Measurements from ENCODE around the gene C1orf115. TPM values are rescaled to one million over a fixed set of nuclear protein-coding genes. Genes with fewer than 3 reads are reported as not detected.

C1orf115 gene
- total and polyA plus RNA-seq, 4 donors: 29.6 to 56.6 (median 40.5) TPM

- TF ChIP-seq EGR1 (IDR thresholded peaks at IDR 0.05; ENCODE audit: low read depth in 2 of 2) (no peak), HNF4G (IDR thresholded peaks at IDR 0.05) (no peak), CTCF (IDR thresholded peaks at IDR 0.05; ENCODE audit: low read depth, low read length, missing input control) (peak; percentile 74), JUND (IDR thresholded peaks at IDR 0.05) (no peak), RAD21 (IDR thresholded peaks at IDR 0.05) (peak; percentile 86 to 87)
- TF ChIP-seq, protein P1, sequence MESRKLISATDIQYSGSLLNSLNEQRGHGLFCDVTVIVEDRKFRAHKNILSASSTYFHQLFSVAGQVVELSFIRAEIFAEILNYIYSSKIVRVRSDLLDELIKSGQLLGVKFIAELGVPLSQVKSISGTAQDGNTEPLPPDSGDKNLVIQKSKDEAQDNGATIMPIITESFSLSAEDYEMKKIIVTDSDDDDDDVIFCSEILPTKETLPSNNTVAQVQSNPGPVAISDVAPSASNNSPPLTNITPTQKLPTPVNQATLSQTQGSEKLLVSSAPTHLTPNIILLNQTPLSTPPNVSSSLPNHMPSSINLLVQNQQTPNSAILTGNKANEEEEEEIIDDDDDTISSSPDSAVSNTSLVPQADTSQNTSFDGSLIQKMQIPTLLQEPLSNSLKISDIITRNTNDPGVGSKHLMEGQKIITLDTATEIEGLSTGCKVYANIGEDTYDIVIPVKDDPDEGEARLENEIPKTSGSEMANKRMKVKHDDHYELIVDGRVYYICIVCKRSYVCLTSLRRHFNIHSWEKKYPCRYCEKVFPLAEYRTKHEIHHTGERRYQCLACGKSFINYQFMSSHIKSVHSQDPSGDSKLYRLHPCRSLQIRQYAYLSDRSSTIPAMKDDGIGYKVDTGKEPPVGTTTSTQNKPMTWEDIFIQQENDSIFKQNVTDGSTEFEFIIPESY (IDR thresholded peaks at IDR 0.05): no peak
- H3K27ac ChIP-seq (ENCODE audit: low read depth in 1 of 2, low read length in 2 of 2): no peak overlapping the region
- WGBS: 25% methylated on average over 7 of the region's 7 CpGs
- no peak for DNase-seq (ENCODE audit: low spot score)
- no peak overlapping the region for H3K9ac ChIP-seq (ENCODE audit: low read depth in 1 of 2, low read length in 2 of 2)
- peaks cover 3 to 11% (median 10%) of the 10 kb centered on the region in 4 donors for H3K4me1 ChIP-seq (ENCODE audit: control insufficient read depth in 4 of 4, insufficient read depth in 4 of 4, low read length in 3 of 4)
- H3K9me3 ChIP-seq (ENCODE audit: control insufficient read depth in 4 of 4, low read length in 3 of 4): no peaks in the 10 kb centered on the region
- no peaks in the 10 kb centered on the region for H3K27me3 ChIP-seq (ENCODE audit: control insufficient read depth in 4 of 4, insufficient read depth in 4 of 4, low read length in 3 of 4)
- no peaks in the 10 kb centered on the region for H3K36me3 ChIP-seq (ENCODE audit: control insufficient read depth in 4 of 4, insufficient read depth in 3 of 4, low read depth in 1 of 4, low read length in 3 of 4)
- H3K4me3 ChIP-seq (ENCODE audit: low read depth in 1 of 3, low read length in 3 of 3): no peak overlapping the region
Observed at GRCh38 chr1:220680085-220680687, 10.0 kb upstream of the C1orf115 start.

DNA sequence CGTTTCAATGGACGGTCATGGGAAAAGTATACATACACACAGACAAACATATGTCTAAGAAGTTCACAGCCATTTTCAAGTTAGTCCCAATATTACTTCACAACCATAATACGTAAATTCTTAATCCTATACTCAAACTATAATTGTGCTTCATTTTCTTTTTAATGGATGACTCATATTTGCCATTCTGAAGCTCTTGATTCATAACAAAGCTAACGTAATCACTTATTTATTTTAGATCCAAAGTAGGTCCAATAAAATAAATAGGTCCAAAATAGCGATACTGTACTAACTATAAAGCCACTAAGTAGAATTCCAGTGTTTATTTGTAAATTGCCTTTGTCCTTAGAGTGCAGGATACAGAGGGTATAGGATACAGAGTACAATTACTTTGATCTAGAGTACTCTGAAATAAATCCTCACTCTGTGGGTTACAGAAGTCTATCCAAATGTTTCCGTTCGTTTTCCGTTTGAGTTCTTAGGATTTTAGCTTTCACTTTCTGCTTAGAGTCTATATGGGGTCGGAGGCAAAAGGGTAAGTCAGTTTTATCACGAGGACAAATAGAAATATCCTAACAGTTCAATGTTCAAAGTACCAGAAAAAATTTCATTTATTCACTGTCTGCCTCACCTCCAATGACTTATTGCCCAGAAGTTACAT, 8.8 kb upstream of the C1orf115 start:
- H3K27ac ChIP-seq (ENCODE audit: low read depth in 1 of 2, low read length in 2 of 2): peak overlapping the region; percentile 45 to 73
- no peak for TF ChIP-seq YY1 (IDR thresholded peaks at IDR 0.05)
- TF ChIP-seq JUND (IDR thresholded peaks at IDR 0.05): peak; percentile 93 to 95
- peak; percentile 34 to 42 for TF ChIP-seq EGR1 (IDR thresholded peaks at IDR 0.05; ENCODE audit: low read depth in 2 of 2)
- no peak for TF ChIP-seq FOXA1 (IDR thresholded peaks at IDR 0.05)
- no peak for TF ChIP-seq CTCF (IDR thresholded peaks at IDR 0.05; ENCODE audit: low read depth, low read length, missing input control)
- TF ChIP-seq REST (IDR thresholded peaks at IDR 0.05): no peak
- peak in 1 of 2 donors; percentile 22 for TF ChIP-seq RAD21 (IDR thresholded peaks at IDR 0.05)
- TF ChIP-seq RXRA (IDR thresholded peaks at IDR 0.05): peak; percentile 67 to 72
- TF ChIP-seq, protein P2, sequence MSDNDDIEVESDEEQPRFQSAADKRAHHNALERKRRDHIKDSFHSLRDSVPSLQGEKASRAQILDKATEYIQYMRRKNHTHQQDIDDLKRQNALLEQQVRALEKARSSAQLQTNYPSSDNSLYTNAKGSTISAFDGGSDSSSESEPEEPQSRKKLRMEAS (IDR thresholded peaks at IDR 0.05): peak; percentile 17
- TF ChIP-seq, protein P1 (IDR thresholded peaks at IDR 0.05): no peak
- TF ChIP-seq GABPA (IDR thresholded peaks at IDR 0.05 in 1 of 2, conservative IDR thresholded peaks at IDR 0.05 in 1 of 2): no peak
- TF ChIP-seq SP1 (IDR thresholded peaks at IDR 0.05): peak; percentile 65
- no peak for TF ChIP-seq TAF1 (conservative IDR thresholded peaks at IDR 0.05)
- TF ChIP-seq, protein P3, sequence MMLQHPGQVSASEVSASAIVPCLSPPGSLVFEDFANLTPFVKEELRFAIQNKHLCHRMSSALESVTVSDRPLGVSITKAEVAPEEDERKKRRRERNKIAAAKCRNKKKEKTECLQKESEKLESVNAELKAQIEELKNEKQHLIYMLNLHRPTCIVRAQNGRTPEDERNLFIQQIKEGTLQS (IDR thresholded peaks at IDR 0.05): peak; percentile 66
- no peak for TF ChIP-seq NR2F2 (IDR thresholded peaks at IDR 0.05)
- TF ChIP-seq HNF4A (conservative IDR thresholded peaks at IDR 0.05): peak; percentile 64 to 80
- no peak for TF ChIP-seq FOXA2 (IDR thresholded peaks at IDR 0.05)
- TF ChIP-seq HNF4G (IDR thresholded peaks at IDR 0.05): no peak
- H3K4me1 ChIP-seq (ENCODE audit: control insufficient read depth in 4 of 4, insufficient read depth in 4 of 4, low read length in 3 of 4): peaks cover 3 to 11% (median 10%) of the 10 kb centered on the region in 4 donors
- H3K27me3 ChIP-seq (ENCODE audit: control insufficient read depth in 4 of 4, insufficient read depth in 4 of 4, low read length in 3 of 4): no peaks in the 10 kb centered on the region
- WGBS: 28% methylated on average over 10 of the region's 10 CpGs
- H3K4me3 ChIP-seq (ENCODE audit: low read depth in 1 of 3, low read length in 3 of 3): peak overlapping the region; percentile 46 to 51 (median 47)
- no peaks in the 10 kb centered on the region for H3K36me3 ChIP-seq (ENCODE audit: control insufficient read depth in 4 of 4, insufficient read depth in 3 of 4, low read depth in 1 of 4, low read length in 3 of 4)
- peak overlapping the region; percentile 48 to 80 for H3K9ac ChIP-seq (ENCODE audit: low read depth in 1 of 2, low read length in 2 of 2)
- DNase-seq (ENCODE audit: low spot score): no peak
- H3K9me3 ChIP-seq (ENCODE audit: control insufficient read depth in 4 of 4, low read length in 3 of 4): no peaks in the 10 kb centered on the region
